ENCODE data around the gene AIFM3. TPM values are rescaled to one million over a fixed set of nuclear protein-coding genes. Genes with fewer than 3 reads are reported as not detected.

Gene AIFM3
- total RNA-seq, 5 donors from 2014 or later (not counting 1 experiment from before 2014, with no cell fraction given), result 0.33 to 1.7 (median 0.66) TPM

DNA sequence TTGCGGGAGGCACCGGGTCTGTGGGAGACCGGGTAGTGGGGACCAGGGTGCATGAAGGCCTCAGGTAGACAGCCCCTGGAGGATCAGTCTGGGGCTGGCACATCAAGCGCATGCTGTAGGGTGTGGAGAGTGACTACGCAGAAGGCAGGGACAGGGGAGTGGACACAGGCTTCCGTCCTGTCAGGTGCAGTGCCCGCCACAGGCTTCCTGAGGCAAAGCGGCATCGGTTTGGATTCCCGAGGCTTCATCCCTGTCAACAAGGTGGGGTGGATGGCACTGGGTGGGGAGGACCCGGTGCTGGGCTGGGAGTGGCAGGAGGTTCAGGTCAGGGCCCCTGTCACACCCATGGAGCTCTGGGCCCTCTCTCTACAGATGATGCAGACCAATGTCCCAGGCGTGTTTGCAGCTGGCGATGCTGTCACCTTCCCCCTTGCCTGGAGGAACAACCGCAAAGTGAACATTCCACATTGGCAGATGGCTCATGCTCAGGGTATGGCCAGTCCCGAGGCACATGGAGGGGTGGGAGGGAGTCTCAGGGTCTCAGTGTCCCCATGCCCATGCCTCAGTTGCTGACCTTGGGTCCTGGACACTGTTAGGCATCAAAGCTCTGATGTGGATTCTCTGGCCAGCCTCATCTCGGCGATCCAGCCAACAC is 10.6 kb downstream of the AIFM3 start:
- H3K9me3 ChIP-seq, result no peaks in the 10 kb centered on the region
- H3K27me3 ChIP-seq (replicated peaks in 1 of 2; ENCODE audit: control insufficient read depth in 2 of 2, extremely low read depth in 1 of 2, insufficient read depth in 2 of 2, low read length in 1 of 2), result peaks cover 0 to 38% of the 10 kb centered on the region in 2 experiments
- ATAC-seq (replicated peaks in 1 of 4), result no peak
- no peaks in the 10 kb centered on the region for H3K36me3 Mint-ChIP-seq
- no peaks in the 10 kb centered on the region for H3K9me3 Mint-ChIP-seq
- H3K27ac ChIP-seq (ENCODE audit: low read length), result no peak overlapping the region
- ChIA-PET POLR2A (interaction anchor here in 1 of 2 donors (0.5 kb wide), 1 partner anchor 30 kb away, joined by 4 read pairs; no protein-coding TSS in a partner anchor), CTCF (no interaction called here)
- no peak overlapping the region for H3K4me3 ChIP-seq (ENCODE audit: control insufficient read depth in 1 of 2, extremely low read depth in 1 of 2, low read length in 1 of 2)
- peaks cover 0 to 2% of the 10 kb centered on the region in 2 donors for H3K27me3 Mint-ChIP-seq
- 80% methylated on average over 14 of the region's 17 CpGs for WGBS (ENCODE audit: insufficient coverage)
- H3K4me1 ChIP-seq (ENCODE audit: control insufficient read depth in 1 of 2, extremely low read depth in 1 of 2, insufficient read depth in 2 of 2, low read length in 2 of 2), result peaks cover 3 to 34% of the 10 kb centered on the region in 2 experiments
- H3K4me3 Mint-ChIP-seq, result no peak overlapping the region
- H3K4me1 Mint-ChIP-seq, result peaks cover 28 to 30% (median 30%) of the 10 kb centered on the region in 3 donors
- no peak for DNase-seq
- H3K27ac Mint-ChIP-seq, result peak overlapping the region in 1 of 2 donors; percentile 39
- no peaks in the 10 kb centered on the region for H3K36me3 ChIP-seq (ENCODE audit: control insufficient read depth in 2 of 2, extremely low read depth in 1 of 2, insufficient read depth in 1 of 2, low read length in 1 of 2)

DNA sequence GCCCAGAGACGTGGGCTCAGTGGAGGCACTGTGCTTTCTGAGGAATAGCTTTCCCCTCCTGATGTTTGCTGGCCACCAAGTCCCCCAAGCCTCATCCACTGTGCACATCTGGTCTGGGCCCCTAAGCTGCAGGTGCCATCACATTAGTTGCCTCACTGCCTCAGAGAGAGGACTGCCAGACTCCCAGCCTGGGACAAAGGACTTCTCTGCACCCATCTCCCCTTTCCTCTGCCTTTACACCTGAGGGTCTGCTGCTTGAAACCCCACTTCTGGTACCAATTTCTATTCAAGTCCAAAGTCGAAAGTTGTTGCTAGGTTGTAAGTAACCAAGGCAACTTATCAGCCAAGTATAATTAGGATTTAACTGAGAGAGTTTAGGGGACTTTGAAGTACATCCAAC is 11.4 kb downstream of the AIFM3 start:
- peaks cover 36 to 38% (median 37%) of the 10 kb centered on the region in 3 donors for H3K4me1 Mint-ChIP-seq
- no peaks in the 10 kb centered on the region for H3K9me3 ChIP-seq
- no peak overlapping the region for H3K4me3 ChIP-seq (ENCODE audit: control insufficient read depth in 1 of 2, extremely low read depth in 1 of 2, low read length in 1 of 2)
- H3K27ac Mint-ChIP-seq, result no peak overlapping the region
- H3K27me3 Mint-ChIP-seq, result peaks cover 0 to 2% of the 10 kb centered on the region in 2 donors
- ChIA-PET POLR2A (interaction anchor here in 1 of 2 donors (0.5 kb wide), 2 partner anchors 29 to 143 kb away, joined by 4 to 5 read pairs; no protein-coding TSS in a partner anchor), CTCF (no interaction called here)
- 40% methylated on average over 1 of the region's 2 CpGs for WGBS (ENCODE audit: insufficient coverage)
- H3K27me3 ChIP-seq (replicated peaks in 1 of 2; ENCODE audit: control insufficient read depth in 2 of 2, extremely low read depth in 1 of 2, insufficient read depth in 2 of 2, low read length in 1 of 2), result peaks cover 0 to 36% of the 10 kb centered on the region in 2 experiments
- ATAC-seq (replicated peaks in 1 of 4), result no peak
- no peaks in the 10 kb centered on the region for H3K9me3 Mint-ChIP-seq
- DNase-seq, result no peak
- H3K4me1 ChIP-seq (ENCODE audit: control insufficient read depth in 1 of 2, extremely low read depth in 1 of 2, insufficient read depth in 2 of 2, low read length in 2 of 2), result peaks cover 5 to 42% of the 10 kb centered on the region in 2 experiments
- H3K27ac ChIP-seq (ENCODE audit: low read length), result no peak overlapping the region
- H3K36me3 ChIP-seq (ENCODE audit: control insufficient read depth in 2 of 2, extremely low read depth in 1 of 2, insufficient read depth in 1 of 2, low read length in 1 of 2), result no peaks in the 10 kb centered on the region
- no peaks in the 10 kb centered on the region for H3K36me3 Mint-ChIP-seq
- H3K4me3 Mint-ChIP-seq, result peak overlapping the region in 1 of 3 donors; percentile 42

DNA sequence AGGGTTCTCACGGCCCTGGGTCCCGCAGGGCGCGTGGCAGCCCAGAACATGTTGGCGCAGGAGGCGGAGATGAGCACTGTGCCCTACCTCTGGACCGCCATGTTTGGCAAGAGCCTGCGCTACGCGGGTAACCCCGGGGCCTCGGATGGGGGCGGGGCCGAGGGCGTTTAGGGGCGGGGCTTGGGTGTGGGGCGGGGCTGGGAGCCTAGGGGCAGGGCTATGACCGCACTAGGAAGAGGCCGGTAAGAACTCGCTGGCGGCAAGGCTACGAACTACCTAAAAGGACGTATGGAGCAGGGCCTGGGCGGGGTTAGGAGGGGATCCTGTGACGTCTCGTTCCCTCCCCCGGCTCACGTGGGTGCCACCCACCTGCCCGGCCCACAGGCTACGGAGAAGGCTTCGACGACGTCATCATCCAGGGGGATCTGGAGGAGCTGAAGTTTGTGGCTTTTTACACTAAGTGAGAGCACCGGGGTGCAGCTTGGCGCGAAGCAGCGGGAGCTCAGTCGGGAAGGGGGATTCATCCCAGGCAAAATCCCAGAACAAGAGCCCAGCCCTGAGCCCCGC is 12.3 kb downstream of the AIFM3 start:
- Mint-ChIP-seq H3K9me3 (no peaks in the 10 kb centered on the region), H3K27ac (peak overlapping the region; percentile 29 to 80), H3K4me1 (peaks cover 44 to 45% (median 45%) of the 10 kb centered on the region in 3 donors), H3K4me3 (peak overlapping the region; percentile 42 to 65 (median 65)), H3K36me3 (no peaks in the 10 kb centered on the region), H3K27me3 (peaks cover 0 to 2% of the 10 kb centered on the region in 2 donors)
- H3K4me1 ChIP-seq (ENCODE audit: control insufficient read depth in 1 of 2, extremely low read depth in 1 of 2, insufficient read depth in 2 of 2, low read length in 2 of 2), result peaks cover 5 to 46% of the 10 kb centered on the region in 2 experiments
- CTCF ChIA-PET, result no interaction called here
- peak; percentile 21 to 50 (median 40) for ATAC-seq (replicated peaks in 1 of 4)
- POLR2A ChIA-PET, result no interaction called here
- peaks cover 0 to 31% of the 10 kb centered on the region in 2 experiments for H3K27me3 ChIP-seq (replicated peaks in 1 of 2; ENCODE audit: control insufficient read depth in 2 of 2, extremely low read depth in 1 of 2, insufficient read depth in 2 of 2, low read length in 1 of 2)
- 27% methylated on average over 38 of the region's 39 CpGs for WGBS (ENCODE audit: insufficient coverage)
- no peak overlapping the region for H3K27ac ChIP-seq (ENCODE audit: low read length)
- DNase-seq, result peak in 34 of 35 experiments; percentile 25 to 75 (median 66)
- H3K9me3 ChIP-seq, result no peaks in the 10 kb centered on the region
- no peak overlapping the region for H3K4me3 ChIP-seq (ENCODE audit: control insufficient read depth in 1 of 2, extremely low read depth in 1 of 2, low read length in 1 of 2)
- H3K36me3 ChIP-seq (ENCODE audit: control insufficient read depth in 2 of 2, extremely low read depth in 1 of 2, insufficient read depth in 1 of 2, low read length in 1 of 2), result peaks cover 0 to 4% of the 10 kb centered on the region in 2 donors

DNA sequence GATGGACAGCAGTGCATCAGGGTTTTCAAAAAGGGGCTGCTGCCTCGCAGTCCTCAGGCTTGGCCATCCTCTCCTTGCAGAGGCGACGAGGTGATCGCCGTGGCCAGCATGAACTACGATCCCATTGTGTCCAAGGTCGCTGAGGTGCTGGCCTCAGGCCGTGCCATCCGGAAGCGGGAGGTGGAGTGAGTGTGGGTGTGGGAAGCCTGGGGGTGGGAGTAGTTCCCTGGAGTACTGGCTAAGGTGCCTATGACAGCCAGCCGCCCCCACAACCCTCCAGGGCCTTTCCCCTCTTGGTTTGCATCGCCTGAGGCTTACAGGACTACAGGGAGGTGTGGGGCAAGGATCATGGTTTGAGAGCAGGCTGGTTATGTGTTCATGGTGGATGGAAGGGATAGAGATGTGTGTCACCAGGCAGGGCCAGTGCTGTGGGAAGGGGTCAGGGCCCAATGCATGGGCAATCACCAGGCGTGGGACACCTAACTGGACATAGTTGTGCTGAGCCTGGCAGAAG is 12.9 kb downstream of the AIFM3 start:
- CTCF ChIA-PET, result interaction anchor here in 1 of 2 donors (0.5 kb wide), 1 partner anchor 19 kb away, joined by 7 read pairs; no protein-coding TSS in a partner anchor
- H3K4me3 ChIP-seq (ENCODE audit: control insufficient read depth in 1 of 2, extremely low read depth in 1 of 2, low read length in 1 of 2), result no peak overlapping the region
- H3K27ac ChIP-seq (ENCODE audit: low read length), result no peak overlapping the region
- peaks cover 44 to 45% (median 45%) of the 10 kb centered on the region in 3 donors for H3K4me1 Mint-ChIP-seq
- no peak for DNase-seq
- H3K4me1 ChIP-seq (ENCODE audit: control insufficient read depth in 1 of 2, extremely low read depth in 1 of 2, insufficient read depth in 2 of 2, low read length in 2 of 2), result peaks cover 5 to 46% of the 10 kb centered on the region in 2 experiments
- H3K9me3 Mint-ChIP-seq, result no peaks in the 10 kb centered on the region
- peak overlapping the region; percentile 34 to 92 (median 42) for H3K4me3 Mint-ChIP-seq
- H3K27me3 ChIP-seq (replicated peaks in 1 of 2; ENCODE audit: control insufficient read depth in 2 of 2, extremely low read depth in 1 of 2, insufficient read depth in 2 of 2, low read length in 1 of 2), result peaks cover 0 to 31% of the 10 kb centered on the region in 2 experiments
- no peaks in the 10 kb centered on the region for H3K36me3 Mint-ChIP-seq
- H3K27ac Mint-ChIP-seq, result peak overlapping the region in 1 of 2 donors; percentile 29
- peaks cover 0 to 4% of the 10 kb centered on the region in 2 donors for H3K36me3 ChIP-seq (ENCODE audit: control insufficient read depth in 2 of 2, extremely low read depth in 1 of 2, insufficient read depth in 1 of 2, low read length in 1 of 2)
- ATAC-seq (replicated peaks in 1 of 4), result no peak
- peaks cover 0 to 2% of the 10 kb centered on the region in 2 donors for H3K27me3 Mint-ChIP-seq
- POLR2A ChIA-PET, result no interaction called here
- H3K9me3 ChIP-seq, result no peaks in the 10 kb centered on the region
- 92% methylated on average over 12 of the region's 13 CpGs for WGBS (ENCODE audit: insufficient coverage)

DNA sequence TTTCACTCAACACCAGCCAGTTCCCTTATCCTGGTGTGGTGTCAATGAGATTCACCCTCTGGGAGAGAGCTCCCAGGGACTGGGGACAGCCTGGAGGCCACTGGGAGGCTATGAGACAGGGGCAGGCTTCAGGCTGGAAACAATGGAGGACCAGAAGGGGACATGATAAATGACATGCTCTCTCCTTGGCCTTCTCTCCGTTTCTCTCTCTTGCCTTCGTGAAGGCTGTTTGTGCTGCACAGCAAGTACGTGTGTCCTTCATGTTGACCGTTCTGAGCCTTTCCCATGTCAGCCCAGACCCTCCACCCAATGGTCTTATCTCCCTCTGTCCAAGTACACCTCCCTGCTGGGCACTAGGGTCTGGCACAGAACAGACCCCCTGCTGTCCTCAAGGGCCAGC is 13.5 kb downstream of the AIFM3 start:
- peak overlapping the region; percentile 90 to 91 for H3K27ac Mint-ChIP-seq
- H3K4me3 Mint-ChIP-seq, result peak overlapping the region; percentile 90 to 94 (median 92)
- peaks cover 0 to 2% of the 10 kb centered on the region in 2 donors for H3K27me3 Mint-ChIP-seq
- H3K4me3 ChIP-seq (ENCODE audit: control insufficient read depth in 1 of 2, extremely low read depth in 1 of 2, low read length in 1 of 2), result no peak overlapping the region
- peaks cover 0 to 4% of the 10 kb centered on the region in 2 donors for H3K36me3 ChIP-seq (ENCODE audit: control insufficient read depth in 2 of 2, extremely low read depth in 1 of 2, insufficient read depth in 1 of 2, low read length in 1 of 2)
- POLR2A ChIA-PET, result no interaction called here
- peaks cover 5 to 46% of the 10 kb centered on the region in 2 experiments for H3K4me1 ChIP-seq (ENCODE audit: control insufficient read depth in 1 of 2, extremely low read depth in 1 of 2, insufficient read depth in 2 of 2, low read length in 2 of 2)
- CTCF ChIA-PET, result no interaction called here
- peaks cover 0 to 31% of the 10 kb centered on the region in 2 experiments for H3K27me3 ChIP-seq (replicated peaks in 1 of 2; ENCODE audit: control insufficient read depth in 2 of 2, extremely low read depth in 1 of 2, insufficient read depth in 2 of 2, low read length in 1 of 2)
- 100% methylated on average over 4 of the region's 4 CpGs for WGBS (ENCODE audit: insufficient coverage)
- no peaks in the 10 kb centered on the region for H3K9me3 Mint-ChIP-seq
- DNase-seq (no peak), ATAC-seq (replicated peaks in 1 of 4) (no peak)
- H3K27ac ChIP-seq (ENCODE audit: low read length), result no peak overlapping the region
- H3K9me3 ChIP-seq, result no peaks in the 10 kb centered on the region
- H3K36me3 Mint-ChIP-seq, result no peaks in the 10 kb centered on the region
- H3K4me1 Mint-ChIP-seq, result peaks cover 44 to 45% (median 45%) of the 10 kb centered on the region in 3 donors

DNA sequence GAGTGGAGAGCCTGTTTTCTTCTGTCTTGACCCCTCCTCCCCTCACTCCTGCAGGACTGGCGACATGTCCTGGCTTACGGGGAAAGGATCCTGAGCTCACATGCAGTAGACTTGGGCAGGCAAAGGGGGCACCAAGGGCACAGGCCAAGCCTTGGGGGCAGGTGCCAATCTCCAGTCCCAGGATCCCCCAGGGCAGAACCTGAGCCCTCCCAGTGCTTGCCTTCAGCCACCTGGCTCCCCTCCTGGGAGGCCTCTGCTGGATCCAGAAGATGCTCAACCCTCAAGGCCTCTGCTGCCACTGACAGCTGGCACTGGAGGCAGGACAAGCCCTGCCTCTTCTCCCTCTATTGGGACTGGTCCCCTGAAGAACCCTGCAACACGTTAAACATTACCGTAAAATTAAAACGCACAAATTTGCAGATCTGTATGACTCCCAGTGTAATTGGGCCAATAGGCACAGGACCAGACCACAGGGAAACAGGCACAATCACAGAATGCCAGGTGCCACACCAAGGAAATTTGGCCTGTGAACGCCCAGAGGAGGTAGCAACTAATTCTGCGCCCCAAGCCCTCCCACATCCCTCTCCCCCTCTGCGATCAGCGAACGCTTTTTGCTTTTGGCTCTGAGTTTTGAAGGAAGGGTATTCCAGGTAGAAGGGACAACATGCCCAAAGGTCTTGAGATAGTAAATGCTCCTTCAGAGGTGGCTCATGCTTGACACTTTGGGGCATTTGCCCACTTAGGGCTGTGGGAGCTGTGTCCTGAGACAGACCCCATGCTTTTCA is 14.1 kb downstream of the AIFM3 start:
- ATAC-seq (replicated peaks in 1 of 4) (no peak), DNase-seq (no peak)
- Histone ChIP-seq H3K36me3 (ENCODE audit: control insufficient read depth in 2 of 2, extremely low read depth in 1 of 2, insufficient read depth in 1 of 2, low read length in 1 of 2) (peaks cover 0 to 7% of the 10 kb centered on the region in 2 donors), H3K27ac (ENCODE audit: low read length) (peak overlapping the region; percentile 59), H3K4me3 (ENCODE audit: control insufficient read depth in 1 of 2, extremely low read depth in 1 of 2, low read length in 1 of 2) (peak overlapping the region; percentile 74 to 80), H3K9me3 (no peaks in the 10 kb centered on the region), H3K27me3 (replicated peaks in 1 of 2; ENCODE audit: control insufficient read depth in 2 of 2, extremely low read depth in 1 of 2, insufficient read depth in 2 of 2, low read length in 1 of 2) (peaks cover 0 to 25% of the 10 kb centered on the region in 2 experiments), H3K4me1 (ENCODE audit: control insufficient read depth in 1 of 2, extremely low read depth in 1 of 2, insufficient read depth in 2 of 2, low read length in 2 of 2) (peaks cover 5 to 46% of the 10 kb centered on the region in 2 experiments)
- ChIA-PET POLR2A (no interaction called here), CTCF (no interaction called here)
- Mint-ChIP-seq H3K4me1 (peaks cover 44 to 46% (median 45%) of the 10 kb centered on the region in 3 donors), H3K4me3 (peak overlapping the region; percentile 90 to 94 (median 92)), H3K9me3 (no peaks in the 10 kb centered on the region), H3K36me3 (no peaks in the 10 kb centered on the region), H3K27me3 (peaks cover 0 to 2% of the 10 kb centered on the region in 2 donors), H3K27ac (peak overlapping the region; percentile 90 to 91)
- 83% methylated on average over 7 of the region's 10 CpGs for WGBS (ENCODE audit: insufficient coverage)

Data from T-cell (primary cell).